Prostate gland (tissue), 2 donors: ENCODE results near the gene PITX3.

Experiments used
- CTCF ChIP-seq, 4 experiments: fragments of 200-600 bp in 2 of 4; fragments of 450-650 bp in 2 of 4; sonication (generic) in 2 of 4; IDR thresholded peaks; 1 replicate in 3 of 4; 2 replicates in 1 of 4; pipeline ENCODE4 v1.5.1; 2016 to 2019; ENCODE audit warnings: antibody characterized with exemption in 4 of 4, mild to moderate bottlenecking in 2 of 4, moderate library complexity in 2 of 4
- POLR2A ChIP-seq: fragments of 450-650 bp; IDR thresholded peaks from one replicate; pipeline ENCODE4 v1.6.1; 2016; ENCODE audit warnings: antibody characterized with exemption, mild to moderate bottlenecking
- POLR2AphosphoS5 ChIP-seq: sonication (generic); formaldehyde crosslinking; IDR thresholded peaks from one replicate; pipeline ENCODE4 v1.6.1; 2017; ENCODE audit warnings: antibody characterized with exemption

- TF ChIP-seq POLR2A (no peak), CTCF (IDR thresholded peaks at IDR 0.05) (no peak), POLR2AphosphoS5 (no peak)
These were observed 48.0 kb upstream of the PITX3 start for GRCh38 chr10:102289356-102289755.
